ENCODE measurements around the gene STIMATE. TPM values are rescaled to one million over a fixed set of nuclear protein-coding genes. Genes with fewer than 3 reads are reported as not detected.

STIMATE gene
- polyA plus RNA-seq, 1 experiment: 10.0 TPM

GRCh38 chr3:52920841-52921240, 23.5 kb upstream of the STIMATE start:
- Histone ChIP-seq H3K9me3 (ENCODE audit: control insufficient read depth, insufficient read depth, low read length) (no peaks in the 10 kb centered on the region), H3K4me3 (ENCODE audit: low read depth, low read length) (no peak overlapping the region), H3K27ac (ENCODE audit: low read depth, low read length) (no peak overlapping the region), H3K27me3 (ENCODE audit: control insufficient read depth, insufficient read depth, low read length) (no peaks in the 10 kb centered on the region)
- no peak for DNase-seq (ENCODE audit: low read depth, low spot score)
- ChIA-PET POLR2A (no interaction called here), CTCF (no interaction called here)
- TF ChIP-seq, protein P1, sequence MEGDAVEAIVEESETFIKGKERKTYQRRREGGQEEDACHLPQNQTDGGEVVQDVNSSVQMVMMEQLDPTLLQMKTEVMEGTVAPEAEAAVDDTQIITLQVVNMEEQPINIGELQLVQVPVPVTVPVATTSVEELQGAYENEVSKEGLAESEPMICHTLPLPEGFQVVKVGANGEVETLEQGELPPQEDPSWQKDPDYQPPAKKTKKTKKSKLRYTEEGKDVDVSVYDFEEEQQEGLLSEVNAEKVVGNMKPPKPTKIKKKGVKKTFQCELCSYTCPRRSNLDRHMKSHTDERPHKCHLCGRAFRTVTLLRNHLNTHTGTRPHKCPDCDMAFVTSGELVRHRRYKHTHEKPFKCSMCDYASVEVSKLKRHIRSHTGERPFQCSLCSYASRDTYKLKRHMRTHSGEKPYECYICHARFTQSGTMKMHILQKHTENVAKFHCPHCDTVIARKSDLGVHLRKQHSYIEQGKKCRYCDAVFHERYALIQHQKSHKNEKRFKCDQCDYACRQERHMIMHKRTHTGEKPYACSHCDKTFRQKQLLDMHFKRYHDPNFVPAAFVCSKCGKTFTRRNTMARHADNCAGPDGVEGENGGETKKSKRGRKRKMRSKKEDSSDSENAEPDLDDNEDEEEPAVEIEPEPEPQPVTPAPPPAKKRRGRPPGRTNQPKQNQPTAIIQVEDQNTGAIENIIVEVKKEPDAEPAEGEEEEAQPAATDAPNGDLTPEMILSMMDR (IDR thresholded peaks at IDR 0.05; ENCODE audit: low read depth, low read length): no peak

DNA sequence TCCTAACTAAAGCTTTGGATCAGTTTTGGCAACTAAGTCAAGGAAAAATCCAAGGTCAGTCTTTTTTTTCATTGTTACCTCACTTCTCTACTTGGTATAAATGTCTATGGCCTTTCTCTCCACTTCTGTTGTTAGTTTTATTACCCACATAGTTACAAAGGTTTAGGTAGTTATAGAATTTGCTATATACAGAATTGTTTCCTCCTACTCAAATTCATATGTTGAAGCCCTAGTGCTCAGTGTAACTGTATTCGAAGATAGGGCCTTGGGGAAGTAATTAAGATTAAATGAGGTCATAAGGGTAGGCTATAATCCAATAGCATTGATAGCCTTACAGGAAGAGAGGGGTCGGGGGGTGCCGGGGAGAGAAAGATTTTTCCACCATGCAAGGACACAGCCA, 19.7 kb upstream of the STIMATE start:
- DNase-seq (ENCODE audit: low read depth, low spot score): no peak

GRCh38 chr3:52915294-52915693, 17.9 kb upstream of the STIMATE start:
- ChIA-PET CTCF (no interaction called here), POLR2A (no interaction called here)
- no peak overlapping the region for H3K4me3 ChIP-seq (ENCODE audit: low read depth, low read length)
- H3K9me3 ChIP-seq (ENCODE audit: control insufficient read depth, insufficient read depth, low read length): no peaks in the 10 kb centered on the region
- TF ChIP-seq, protein P1 (IDR thresholded peaks at IDR 0.05; ENCODE audit: low read depth, low read length): no peak
- no peak for DNase-seq (ENCODE audit: low read depth, low spot score)
- H3K27ac ChIP-seq (ENCODE audit: low read depth, low read length): no peak overlapping the region
- no peaks in the 10 kb centered on the region for H3K27me3 ChIP-seq (ENCODE audit: control insufficient read depth, insufficient read depth, low read length)

More for the DNA sequence above, 19.7 kb upstream of the STIMATE start:
- Histone ChIP-seq H3K9me3 (ENCODE audit: control insufficient read depth, insufficient read depth, low read length) (no peaks in the 10 kb centered on the region), H3K4me3 (ENCODE audit: low read depth, low read length) (no peak overlapping the region), H3K27ac (ENCODE audit: low read depth, low read length) (no peak overlapping the region), H3K27me3 (ENCODE audit: control insufficient read depth, insufficient read depth, low read length) (no peaks in the 10 kb centered on the region)
- ChIA-PET CTCF (no interaction called here), POLR2A (no interaction called here)
- TF ChIP-seq, protein P1 (IDR thresholded peaks at IDR 0.05; ENCODE audit: low read depth, low read length): no peak

- no peak for DNase-seq (ENCODE audit: low read depth, low spot score)
- H3K27ac ChIP-seq (ENCODE audit: low read depth, low read length): no peak overlapping the region
- H3K4me3 ChIP-seq (ENCODE audit: low read depth, low read length): no peak overlapping the region
- no peaks in the 10 kb centered on the region for H3K9me3 ChIP-seq (ENCODE audit: control insufficient read depth, insufficient read depth, low read length)
- CTCF ChIA-PET: no interaction called here
- H3K27me3 ChIP-seq (ENCODE audit: control insufficient read depth, insufficient read depth, low read length): no peaks in the 10 kb centered on the region
- POLR2A ChIA-PET: no interaction called here
- TF ChIP-seq, protein P1 (IDR thresholded peaks at IDR 0.05; ENCODE audit: low read depth, low read length): no peak
Observed at GRCh38 chr3:52912885-52913731, 15.8 kb upstream of the STIMATE start.

GRCh38 chr3:52910823-52911222, 13.5 kb upstream of the STIMATE start:
- Histone ChIP-seq H3K27ac (ENCODE audit: low read depth, low read length) (no peak overlapping the region), H3K27me3 (ENCODE audit: control insufficient read depth, insufficient read depth, low read length) (no peaks in the 10 kb centered on the region), H3K9me3 (ENCODE audit: control insufficient read depth, insufficient read depth, low read length) (no peaks in the 10 kb centered on the region), H3K4me3 (ENCODE audit: low read depth, low read length) (no peak overlapping the region)
- DNase-seq (ENCODE audit: low read depth, low spot score): no peak
- ChIA-PET CTCF (no interaction called here), POLR2A (no interaction called here)
- TF ChIP-seq, protein P1 (IDR thresholded peaks at IDR 0.05; ENCODE audit: low read depth, low read length): no peak
